ENCODE results near the gene MEAK7.

Gene MEAK7

DNA sequence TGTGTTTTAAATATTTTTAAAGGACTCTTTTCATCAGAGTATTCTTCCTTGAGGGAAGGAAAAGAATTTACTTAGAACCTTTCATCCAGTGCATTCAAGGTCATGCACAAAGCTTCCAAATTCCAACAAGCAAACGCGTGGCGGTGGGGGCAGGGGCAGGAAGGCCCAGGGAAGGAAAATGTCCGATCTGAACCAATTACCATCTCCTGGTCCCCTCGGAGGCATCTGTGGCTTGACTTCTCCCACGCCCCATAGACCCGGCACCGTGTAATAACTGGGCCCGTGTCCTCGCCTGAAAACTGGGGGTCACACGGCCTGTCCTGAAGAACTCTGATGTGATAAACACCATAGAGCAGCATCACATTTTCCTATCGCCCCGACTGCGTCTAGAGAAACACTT is 18.3 kb downstream of the MEAK7 start:
- no peak for DNase-seq

DNA sequence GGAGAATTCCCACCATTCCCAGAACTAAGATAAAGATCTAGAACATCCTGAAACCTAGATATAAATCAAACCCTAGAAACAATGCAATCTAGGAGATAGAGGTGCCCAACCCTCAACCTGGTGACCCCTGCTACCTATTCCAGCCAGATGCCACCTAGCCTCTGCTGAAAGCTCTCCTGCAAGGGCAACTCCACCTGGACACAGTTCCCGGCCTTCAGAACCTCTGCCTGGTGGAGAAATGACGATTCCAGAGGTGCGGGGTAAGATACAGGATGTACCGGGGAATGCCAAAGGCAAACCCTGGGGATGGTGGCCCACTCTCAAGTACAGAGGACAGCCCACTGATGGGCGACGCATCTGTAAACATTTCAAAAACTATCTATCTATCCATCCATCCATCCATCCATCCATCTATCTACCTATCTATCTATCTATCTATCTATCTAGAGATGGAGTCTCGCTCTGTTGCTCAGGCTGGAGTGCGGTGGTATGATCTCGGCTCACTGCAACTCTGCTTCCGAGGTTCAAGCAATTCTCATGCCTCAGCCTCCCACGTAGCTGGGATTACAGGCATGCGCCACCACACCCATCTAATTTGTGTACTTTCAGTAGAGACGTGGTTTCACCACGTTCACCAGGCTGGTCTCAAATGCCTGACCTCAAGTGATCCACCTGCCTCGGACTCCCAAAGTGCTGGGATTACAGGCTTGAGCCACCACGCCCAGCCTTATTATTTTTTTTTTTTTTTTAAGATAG is 19.0 kb downstream of the MEAK7 start:
- DNase-seq = no peak

DNA sequence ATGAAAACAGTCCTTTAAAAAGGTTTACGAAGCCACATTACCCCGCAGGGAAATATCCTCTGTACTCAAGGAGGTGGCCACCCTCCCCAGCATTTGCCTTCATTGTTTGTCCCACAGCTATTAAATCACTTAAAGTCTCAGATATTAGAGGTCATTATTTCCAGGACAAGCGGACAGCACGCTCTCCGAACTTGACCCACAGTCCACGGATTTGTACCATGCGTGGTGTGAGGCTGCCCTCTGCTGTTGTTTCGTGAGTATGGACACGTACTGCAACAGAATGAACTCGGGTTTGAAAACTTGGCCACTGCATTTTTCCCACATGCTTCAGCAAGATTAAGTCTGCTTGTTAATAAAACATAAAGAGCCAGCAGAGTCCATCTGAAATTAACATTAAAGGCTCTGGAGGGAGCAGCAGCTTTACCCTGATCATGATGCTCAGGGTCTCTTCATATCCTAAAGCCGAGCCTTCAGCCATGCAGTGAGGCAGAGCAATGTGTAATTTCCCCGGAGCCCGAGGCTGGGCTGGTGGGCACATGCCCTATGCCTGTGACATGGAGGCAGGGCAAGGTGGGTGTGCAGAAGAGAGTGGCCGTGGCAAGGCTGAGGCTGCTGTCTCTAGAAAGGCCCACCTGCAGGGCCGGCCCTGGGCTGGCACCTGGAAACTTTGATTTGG is 19.7 kb downstream of the MEAK7 start:
- DNase-seq = no peak

- DNase-seq = no peak
Measured at GRCh38 chr16:84483882-84484565, 20.4 kb downstream of the MEAK7 start.

GRCh38 chr16:84482951-84483881 is 21.2 kb downstream of the MEAK7 start:
- DNase-seq = no peak

- no peak for DNase-seq
Measured at GRCh38 chr16:84482001-84482891, 22.2 kb downstream of the MEAK7 start.

- no peak for DNase-seq
Measured at GRCh38 chr16:84481051-84481735, 23.3 kb downstream of the MEAK7 start.

- no peak for DNase-seq
Measured at GRCh38 chr16:84479716-84480450, 24.6 kb downstream of the MEAK7 start.

DNA sequence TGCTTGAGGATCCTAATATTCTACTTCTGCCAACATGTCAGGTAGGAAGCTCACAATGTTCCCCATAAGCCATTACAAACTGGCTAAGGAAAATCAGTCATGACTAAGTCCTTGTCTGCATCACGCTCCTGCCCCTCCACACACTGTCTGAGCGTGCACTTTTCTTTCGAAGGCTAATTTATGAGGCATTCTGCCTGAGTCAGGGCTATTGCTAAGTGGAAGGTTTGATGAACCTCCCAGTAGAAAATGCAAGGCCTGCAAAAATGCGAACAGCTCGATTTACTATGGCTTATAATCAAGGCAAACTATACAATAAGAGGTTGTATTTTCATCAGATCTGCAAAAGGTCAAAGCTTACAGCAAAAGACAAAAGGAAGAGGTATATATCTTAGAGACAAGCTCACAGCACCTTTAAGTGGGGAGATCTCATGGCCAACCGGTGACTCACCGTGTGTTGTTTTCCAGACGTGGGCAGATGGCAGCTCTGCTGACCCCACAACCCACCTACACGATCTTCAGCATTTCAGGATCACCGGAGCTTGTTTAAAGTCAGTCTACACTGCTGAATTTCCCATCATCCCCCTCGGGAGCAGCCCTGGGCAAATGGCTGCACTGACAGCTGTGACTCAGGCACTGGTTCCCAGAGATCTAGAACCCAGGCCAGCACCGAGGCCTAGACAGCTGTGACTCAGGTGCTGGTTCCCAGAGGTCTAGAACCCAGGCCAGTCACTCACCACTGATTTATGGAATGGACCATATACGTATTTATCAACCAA is 26.1 kb downstream of the MEAK7 start:
- no peak for DNase-seq

DNA sequence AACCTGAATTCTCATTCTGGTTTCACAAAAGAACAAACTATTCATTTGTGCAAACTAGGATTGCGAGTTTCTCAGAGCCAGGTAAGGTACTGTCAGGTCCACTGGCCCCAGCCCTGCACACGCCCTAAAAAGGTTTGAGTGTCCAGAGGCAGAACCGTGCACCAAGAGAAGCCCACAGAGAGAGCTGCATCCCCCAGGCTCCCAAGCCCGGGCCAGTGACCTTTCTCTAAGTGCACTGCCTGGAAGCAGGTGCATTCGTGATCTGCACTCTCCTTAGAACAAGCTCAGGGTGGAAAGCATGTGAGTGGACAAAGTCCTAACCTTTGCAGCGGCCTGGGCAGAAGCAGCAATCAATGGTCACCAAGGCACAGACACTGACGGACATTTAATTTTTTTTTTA is 26.8 kb downstream of the MEAK7 start:
- DNase-seq = no peak

DNA sequence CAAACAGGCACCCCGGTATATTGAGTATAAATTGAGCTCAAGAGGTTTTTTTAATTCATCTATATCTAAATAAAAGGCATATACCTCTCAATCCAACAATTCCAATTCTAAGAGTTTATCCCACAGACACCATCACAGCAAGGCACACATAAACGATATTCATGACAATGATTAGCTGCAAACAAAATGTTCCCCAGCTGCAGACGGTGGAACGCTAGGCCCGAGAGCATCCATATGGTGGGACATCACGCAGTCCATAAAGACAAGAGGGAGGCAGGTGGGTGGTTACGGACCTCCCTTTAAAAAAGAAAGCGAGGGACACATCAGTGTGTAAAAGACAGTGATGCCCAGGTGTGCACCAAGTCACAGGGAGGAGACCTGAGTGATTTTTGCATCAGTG is 28.1 kb downstream of the MEAK7 start:
- DNase-seq = no peak

- DNase-seq = no peak
Measured at GRCh38 chr16:84475643-84476240, 28.7 kb downstream of the MEAK7 start.

DNA sequence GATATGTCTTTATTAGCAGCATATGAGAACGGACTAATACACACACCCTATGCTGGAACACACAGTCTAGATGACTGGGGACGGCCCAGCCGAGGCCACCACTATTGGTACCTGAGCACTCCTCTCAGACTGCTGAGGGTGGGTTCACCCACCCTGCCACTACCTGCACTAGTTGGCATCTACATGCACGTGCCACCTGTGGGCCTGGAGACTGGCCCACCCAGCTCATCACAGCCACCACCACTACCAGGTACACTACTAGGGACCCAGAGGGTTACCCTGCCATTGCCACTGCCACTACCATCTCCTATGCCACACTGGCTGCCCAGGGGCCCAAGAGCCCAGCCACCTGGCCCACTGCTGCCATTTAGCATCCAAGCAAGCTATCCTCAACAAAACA is 32.5 kb downstream of the MEAK7 start:
- DNase-seq = no peak

- no peak for DNase-seq
Measured at GRCh38 chr16:84471316-84471715, 33.1 kb downstream of the MEAK7 start.

- DNase-seq = no peak
Measured at GRCh38 chr16:84467709-84468108, 36.8 kb downstream of the MEAK7 start.

GRCh38 chr16:84467256-84467655 is 37.2 kb downstream of the MEAK7 start:
- DNase-seq = no peak

- DNase-seq = no peak
Measured at GRCh38 chr16:84466692-84467091, 37.8 kb downstream of the MEAK7 start.

DNA sequence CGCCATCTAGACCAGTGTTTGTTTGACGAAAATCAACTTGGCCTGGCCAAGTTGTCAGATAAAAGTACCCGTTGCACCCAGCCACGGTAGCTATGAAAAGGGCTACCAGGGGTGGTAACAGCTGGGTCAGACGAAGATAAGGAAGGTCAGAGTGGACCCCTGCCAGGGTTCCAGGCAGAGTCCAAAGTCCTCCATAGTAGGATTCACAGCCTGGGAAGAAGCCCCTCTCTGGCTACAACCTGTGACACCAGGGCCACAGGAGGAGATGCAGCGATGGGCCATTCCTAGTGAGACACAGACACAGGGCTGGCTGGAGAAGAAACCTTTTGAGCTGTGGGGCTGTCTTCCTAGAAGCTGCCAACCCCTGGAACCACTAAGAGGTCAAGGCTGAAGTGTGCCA is 39.3 kb downstream of the MEAK7 start:
- DNase-seq = no peak

GRCh38 chr16:84464116-84464515 is 40.3 kb downstream of the MEAK7 start:
- DNase-seq = no peak

All from NCI-H1417 treated with DMSO at 0.1 percent for 48 hours (cell line).